HepG2 (cell line): Measurements from ENCODE around the gene FOXK2. TPM values are rescaled to one million over a fixed set of nuclear protein-coding genes. Genes with fewer than 3 reads are reported as not detected.

Experiments
- FOXO1 ChIP-seq: sonication (generic); formaldehyde crosslinking; IDR thresholded peaks from 2 replicates; pipeline ENCODE4 v1.4.0; 2020; ENCODE audit warnings: missing genetic modification reagents
- HOXD1 ChIP-seq: sonication (generic); formaldehyde crosslinking; IDR thresholded peaks from 2 replicates; pipeline ENCODE4 v1.5.0; 2020; ENCODE audit warnings: missing genetic modification reagents
- SRSF4 ChIP-seq: fragments of 200-400 bp; formaldehyde crosslinking; IDR thresholded peaks from one replicate; pipeline ENCODE4 v1.6.1; 2018; ENCODE audit warnings: mild to moderate bottlenecking, low read depth, low read length, moderate library complexity; ENCODE audit not compliant: poor library complexity, severe bottlenecking
- ZMYM4 ChIP-seq: sonication (generic); formaldehyde crosslinking; IDR thresholded peaks from 2 replicates; pipeline ENCODE4 v1.8.1; 2023; ENCODE audit warnings: mild to moderate bottlenecking, missing genetic modification reagents
- ZNF260 ChIP-seq: sonication (generic); formaldehyde crosslinking; IDR thresholded peaks from 2 replicates; pipeline ENCODE4 v1.4.0; 2020; ENCODE audit warnings: missing genetic modification reagents, low read depth, mild to moderate bottlenecking, borderline replicate concordance
- ZNF572 ChIP-seq: sonication (generic); formaldehyde crosslinking; IDR thresholded peaks from 2 replicates; pipeline ENCODE4 v1.5.1; 2020; ENCODE audit warnings: mild to moderate bottlenecking, missing genetic modification reagents
- polyA plus RNA-seq, 8 experiments: library from polyadenylated mRNA; depleted of rRNA in 3 of 8; stranded (reverse) in 7 of 8; unstranded in 1 of 8; fragments of >200 nt; fragmentation: Illumina TruSeq in 4 of 8; extraction: Trizol in 4 of 8; gene quantifications; 2 replicates each; pipeline versions ENCODE4 v1.2.1 to v1.2.3, GENCODE V29; 2011 to 2016; ENCODE audit warnings: low read depth in 4 of 8, missing spikeins in 1 of 8, mixed read lengths in 1 of 8; ENCODE audit not compliant: insufficient read depth in 1 of 8
- total RNA-seq, 5 experiments: library from RNA; depleted of rRNA; stranded (reverse); fragments of >200 nt; fragmentation: Illumina TruSeq; extraction: Trizol; gene quantifications; 2 replicates each; pipeline ENCODE4 v1.2.3, GENCODE V29; 2016; ENCODE audit warnings: low read depth in 1 of 5
- TF ChIP-seq, protein P1 (sequence below): sonication (generic); formaldehyde crosslinking; IDR thresholded peaks from 2 replicates; pipeline ENCODE4 v1.4.0; 2020; ENCODE audit warnings: missing genetic modification reagents
- TF ChIP-seq, protein P2 (sequence below), 2 experiments: sonication (generic) in 1 of 2; formaldehyde crosslinking in 1 of 2; IDR thresholded peaks; 2 replicates each; pipeline versions ENCODE4 v1.6.1 to v1.9.0; 2014 to 2022; ENCODE audit warnings: antibody characterized with exemption in 1 of 2, borderline replicate concordance in 1 of 2, inconsistent platforms in 1 of 2, low read depth in 1 of 2, missing genetic modification reagents in 1 of 2
- TF ChIP-seq, protein P3 (sequence below): sonication (generic); formaldehyde crosslinking; IDR thresholded peaks from 2 replicates; pipeline ENCODE4 v1.4.0; 2020; ENCODE audit warnings: missing genetic modification reagents, borderline replicate concordance
- TF ChIP-seq, protein P4 (sequence below): conservative IDR thresholded peaks from 2 replicates; pipeline ENCODE4 v1.6.1; 2018; ENCODE audit warnings: missing genetic modification reagents

Gene FOXK2
- total and polyA plus RNA-seq, 2 of the 13 experiments (the other 11 are each of a cell fraction or from before 2014, with no cell fraction given) = 67.1 to 67.2 TPM

DNA sequence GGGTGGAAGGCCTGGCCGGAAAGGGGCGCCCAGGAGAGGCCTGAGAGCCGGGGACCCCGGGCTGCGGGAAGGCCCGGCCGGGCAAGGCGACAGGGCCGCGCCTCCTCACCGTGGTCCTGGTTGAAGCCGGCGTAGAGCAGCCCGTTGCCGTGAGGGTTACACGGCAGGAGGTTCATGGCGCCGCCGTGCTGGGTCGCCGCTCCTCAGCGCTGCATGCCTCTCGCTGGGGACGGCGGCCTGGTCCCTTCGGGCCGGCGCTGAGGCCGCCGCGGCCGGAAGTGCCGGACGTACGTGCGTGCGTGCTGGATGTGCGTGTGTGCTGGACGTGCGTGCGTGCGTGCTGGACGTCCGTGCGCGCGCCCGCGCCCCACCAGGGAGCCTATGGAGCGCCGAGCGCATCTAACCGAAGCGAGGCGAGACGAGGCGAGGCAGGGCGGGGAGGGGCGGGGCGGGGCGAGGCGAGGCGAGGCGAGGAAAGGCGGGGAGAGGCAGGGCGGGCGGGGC, 128.7 kb downstream of the FOXK2 start, which contains the start of gene WDR45B (continued):
- TF ChIP-seq, protein P1, sequence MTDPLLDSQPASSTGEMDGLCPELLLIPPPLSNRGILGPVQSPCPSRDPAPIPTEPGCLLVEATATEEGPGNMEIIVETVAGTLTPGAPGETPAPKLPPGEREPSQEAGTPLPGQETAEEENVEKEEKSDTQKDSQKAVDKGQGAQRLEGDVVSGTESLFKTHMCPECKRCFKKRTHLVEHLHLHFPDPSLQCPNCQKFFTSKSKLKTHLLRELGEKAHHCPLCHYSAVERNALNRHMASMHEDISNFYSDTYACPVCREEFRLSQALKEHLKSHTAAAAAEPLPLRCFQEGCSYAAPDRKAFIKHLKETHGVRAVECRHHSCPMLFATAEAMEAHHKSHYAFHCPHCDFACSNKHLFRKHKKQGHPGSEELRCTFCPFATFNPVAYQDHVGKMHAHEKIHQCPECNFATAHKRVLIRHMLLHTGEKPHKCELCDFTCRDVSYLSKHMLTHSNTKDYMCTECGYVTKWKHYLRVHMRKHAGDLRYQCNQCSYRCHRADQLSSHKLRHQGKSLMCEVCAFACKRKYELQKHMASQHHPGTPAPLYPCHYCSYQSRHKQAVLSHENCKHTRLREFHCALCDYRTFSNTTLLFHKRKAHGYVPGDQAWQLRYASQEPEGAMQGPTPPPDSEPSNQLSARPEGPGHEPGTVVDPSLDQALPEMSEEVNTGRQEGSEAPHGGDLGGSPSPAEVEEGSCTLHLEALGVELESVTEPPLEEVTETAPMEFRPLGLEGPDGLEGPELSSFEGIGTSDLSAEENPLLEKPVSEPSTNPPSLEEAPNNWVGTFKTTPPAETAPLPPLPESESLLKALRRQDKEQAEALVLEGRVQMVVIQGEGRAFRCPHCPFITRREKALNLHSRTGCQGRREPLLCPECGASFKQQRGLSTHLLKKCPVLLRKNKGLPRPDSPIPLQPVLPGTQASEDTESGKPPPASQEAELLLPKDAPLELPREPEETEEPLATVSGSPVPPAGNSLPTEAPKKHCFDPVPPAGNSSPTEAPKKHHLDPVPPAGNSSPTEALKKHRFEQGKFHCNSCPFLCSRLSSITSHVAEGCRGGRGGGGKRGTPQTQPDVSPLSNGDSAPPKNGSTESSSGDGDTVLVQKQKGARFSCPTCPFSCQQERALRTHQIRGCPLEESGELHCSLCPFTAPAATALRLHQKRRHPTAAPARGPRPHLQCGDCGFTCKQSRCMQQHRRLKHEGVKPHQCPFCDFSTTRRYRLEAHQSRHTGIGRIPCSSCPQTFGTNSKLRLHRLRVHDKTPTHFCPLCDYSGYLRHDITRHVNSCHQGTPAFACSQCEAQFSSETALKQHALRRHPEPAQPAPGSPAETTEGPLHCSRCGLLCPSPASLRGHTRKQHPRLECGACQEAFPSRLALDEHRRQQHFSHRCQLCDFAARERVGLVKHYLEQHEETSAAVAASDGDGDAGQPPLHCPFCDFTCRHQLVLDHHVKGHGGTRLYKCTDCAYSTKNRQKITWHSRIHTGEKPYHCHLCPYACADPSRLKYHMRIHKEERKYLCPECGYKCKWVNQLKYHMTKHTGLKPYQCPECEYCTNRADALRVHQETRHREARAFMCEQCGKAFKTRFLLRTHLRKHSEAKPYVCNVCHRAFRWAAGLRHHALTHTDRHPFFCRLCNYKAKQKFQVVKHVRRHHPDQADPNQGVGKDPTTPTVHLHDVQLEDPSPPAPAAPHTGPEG (CRISPR knock-in tag) = no peak; the same call in none of the 2 replicates
- no peak for TF ChIP-seq ZNF572 (CRISPR knock-in tag)
- peak; percentile 78 for TF ChIP-seq FOXO1 (CRISPR knock-in tag)
- TF ChIP-seq HOXD1 = no peak
- TF ChIP-seq, protein P2, sequence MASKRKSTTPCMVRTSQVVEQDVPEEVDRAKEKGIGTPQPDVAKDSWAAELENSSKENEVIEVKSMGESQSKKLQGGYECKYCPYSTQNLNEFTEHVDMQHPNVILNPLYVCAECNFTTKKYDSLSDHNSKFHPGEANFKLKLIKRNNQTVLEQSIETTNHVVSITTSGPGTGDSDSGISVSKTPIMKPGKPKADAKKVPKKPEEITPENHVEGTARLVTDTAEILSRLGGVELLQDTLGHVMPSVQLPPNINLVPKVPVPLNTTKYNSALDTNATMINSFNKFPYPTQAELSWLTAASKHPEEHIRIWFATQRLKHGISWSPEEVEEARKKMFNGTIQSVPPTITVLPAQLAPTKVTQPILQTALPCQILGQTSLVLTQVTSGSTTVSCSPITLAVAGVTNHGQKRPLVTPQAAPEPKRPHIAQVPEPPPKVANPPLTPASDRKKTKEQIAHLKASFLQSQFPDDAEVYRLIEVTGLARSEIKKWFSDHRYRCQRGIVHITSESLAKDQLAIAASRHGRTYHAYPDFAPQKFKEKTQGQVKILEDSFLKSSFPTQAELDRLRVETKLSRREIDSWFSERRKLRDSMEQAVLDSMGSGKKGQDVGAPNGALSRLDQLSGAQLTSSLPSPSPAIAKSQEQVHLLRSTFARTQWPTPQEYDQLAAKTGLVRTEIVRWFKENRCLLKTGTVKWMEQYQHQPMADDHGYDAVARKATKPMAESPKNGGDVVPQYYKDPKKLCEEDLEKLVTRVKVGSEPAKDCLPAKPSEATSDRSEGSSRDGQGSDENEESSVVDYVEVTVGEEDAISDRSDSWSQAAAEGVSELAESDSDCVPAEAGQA (IDR thresholded peaks at IDR 0.05; ENCODE audit: low read depth) = 0 out of 2 replicates have a peak, but pooled peaks have one; percentile 75
- TF ChIP-seq, protein P2 (CRISPR knock-in tag; IDR thresholded peaks at IDR 0.05; ENCODE audit: borderline replicate concordance) = peak; percentile 28; the same call in 1 of the 2 replicates
- no peak for TF ChIP-seq ZNF260
- 0 out of 2 replicates have a peak, but pooled peaks have one; percentile 65 for TF ChIP-seq ZMYM4 (CRISPR knock-in tag)
- TF ChIP-seq, protein P3, sequence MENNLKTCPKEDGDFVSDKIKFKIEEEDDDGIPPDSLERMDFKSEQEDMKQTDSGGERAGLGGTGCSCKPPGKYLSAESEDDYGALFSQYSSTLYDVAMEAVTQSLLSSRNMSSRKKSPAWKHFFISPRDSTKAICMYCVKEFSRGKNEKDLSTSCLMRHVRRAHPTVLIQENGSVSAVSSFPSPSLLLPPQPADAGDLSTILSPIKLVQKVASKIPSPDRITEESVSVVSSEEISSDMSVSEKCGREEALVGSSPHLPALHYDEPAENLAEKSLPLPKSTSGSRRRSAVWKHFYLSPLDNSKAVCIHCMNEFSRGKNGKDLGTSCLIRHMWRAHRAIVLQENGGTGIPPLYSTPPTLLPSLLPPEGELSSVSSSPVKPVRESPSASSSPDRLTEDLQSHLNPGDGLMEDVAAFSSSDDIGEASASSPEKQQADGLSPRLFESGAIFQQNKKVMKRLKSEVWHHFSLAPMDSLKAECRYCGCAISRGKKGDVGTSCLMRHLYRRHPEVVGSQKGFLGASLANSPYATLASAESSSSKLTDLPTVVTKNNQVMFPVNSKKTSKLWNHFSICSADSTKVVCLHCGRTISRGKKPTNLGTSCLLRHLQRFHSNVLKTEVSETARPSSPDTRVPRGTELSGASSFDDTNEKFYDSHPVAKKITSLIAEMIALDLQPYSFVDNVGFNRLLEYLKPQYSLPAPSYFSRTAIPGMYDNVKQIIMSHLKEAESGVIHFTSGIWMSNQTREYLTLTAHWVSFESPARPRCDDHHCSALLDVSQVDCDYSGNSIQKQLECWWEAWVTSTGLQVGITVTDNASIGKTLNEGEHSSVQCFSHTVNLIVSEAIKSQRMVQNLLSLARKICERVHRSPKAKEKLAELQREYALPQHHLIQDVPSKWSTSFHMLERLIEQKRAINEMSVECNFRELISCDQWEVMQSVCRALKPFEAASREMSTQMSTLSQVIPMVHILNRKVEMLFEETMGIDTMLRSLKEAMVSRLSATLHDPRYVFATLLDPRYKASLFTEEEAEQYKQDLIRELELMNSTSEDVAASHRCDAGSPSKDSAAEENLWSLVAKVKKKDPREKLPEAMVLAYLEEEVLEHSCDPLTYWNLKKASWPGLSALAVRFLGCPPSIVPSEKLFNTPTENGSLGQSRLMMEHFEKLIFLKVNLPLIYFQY (CRISPR knock-in tag) = peak; percentile 76; the same call in 1 of the 2 replicates
- TF ChIP-seq SRSF4 = no peak
- TF ChIP-seq, protein P4, sequence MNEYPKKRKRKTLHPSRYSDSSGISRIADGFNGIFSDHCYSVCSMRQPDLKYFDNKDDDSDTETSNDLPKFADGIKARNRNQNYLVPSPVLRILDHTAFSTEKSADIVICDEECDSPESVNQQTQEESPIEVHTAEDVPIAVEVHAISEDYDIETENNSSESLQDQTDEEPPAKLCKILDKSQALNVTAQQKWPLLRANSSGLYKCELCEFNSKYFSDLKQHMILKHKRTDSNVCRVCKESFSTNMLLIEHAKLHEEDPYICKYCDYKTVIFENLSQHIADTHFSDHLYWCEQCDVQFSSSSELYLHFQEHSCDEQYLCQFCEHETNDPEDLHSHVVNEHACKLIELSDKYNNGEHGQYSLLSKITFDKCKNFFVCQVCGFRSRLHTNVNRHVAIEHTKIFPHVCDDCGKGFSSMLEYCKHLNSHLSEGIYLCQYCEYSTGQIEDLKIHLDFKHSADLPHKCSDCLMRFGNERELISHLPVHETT = peak; percentile 57
